Thymus (tissue), 11 donors: ENCODE data around the gene RPLP1. TPM values are rescaled to one million over a fixed set of nuclear protein-coding genes. Genes with fewer than 3 reads are reported as not detected.
A peak's percentile ranks its signal among the peaks of the same experiment; 100 is the strongest.

Experiments
- DNase-seq, 9 donors: peaks; one replicate each; pipeline ENCODE4 v3.0.0-alpha.2; 2013; ENCODE audit warnings: low spot score in 9 of 9, low read depth in 6 of 9, missing footprints in 1 of 9
- H3K27ac ChIP-seq, 2 donors: one replicate each; pipeline ENCODE4 v1.5.1; 2013; ENCODE audit warnings: control low read depth in 1 of 2, low read depth in 1 of 2, low read length in 1 of 2, mild to moderate bottlenecking in 1 of 2, moderate library complexity in 1 of 2
- H3K27me3 ChIP-seq, 2 donors: one replicate each; pipeline ENCODE4 v1.5.1; 2013; ENCODE audit warnings: low read length in 1 of 2; ENCODE audit not compliant: control insufficient read depth in 2 of 2, insufficient read depth in 1 of 2
- H3K36me3 ChIP-seq, 2 donors: one replicate each; pipeline ENCODE4 v1.5.1; 2013; ENCODE audit warnings: low read length in 1 of 2, mild to moderate bottlenecking in 1 of 2, moderate library complexity in 1 of 2; ENCODE audit not compliant: control insufficient read depth in 2 of 2, insufficient read depth in 2 of 2
- H3K4me1 ChIP-seq, 2 donors: one replicate each; pipeline ENCODE4 v1.5.1; 2013; ENCODE audit warnings: low read length in 2 of 2; ENCODE audit not compliant: control insufficient read depth in 2 of 2, insufficient read depth in 2 of 2
- H3K4me3 ChIP-seq, 2 donors: one replicate each; pipeline ENCODE4 v1.5.1; 2013; ENCODE audit warnings: low read length in 2 of 2, control low read depth in 1 of 2, mild to moderate bottlenecking in 1 of 2
- H3K9me3 ChIP-seq, 2 donors: one replicate each; pipeline ENCODE4 v1.5.1; 2013; ENCODE audit warnings: low read length in 1 of 2, mild to moderate bottlenecking in 1 of 2; ENCODE audit not compliant: control insufficient read depth in 2 of 2, insufficient read depth in 1 of 2
- WGBS: extraction: QIAGEN DNeasy Blood & Tissue Kit; methylation state at CpG from one replicate; pipeline ENCODE4 v1.1.7; 2013; 5-methylcytosine and 5-hydroxymethylcytosine counted together
- polyA plus RNA-seq: library from polyadenylated mRNA; stranded (reverse); fragments of 200-250 nt; gene quantifications from one replicate; pipeline ENCODE4 v1.2.3, GENCODE V29; 2013
- total RNA-seq: library from RNA; stranded (reverse); fragments of 120-200 nt; gene quantifications from one replicate; pipeline ENCODE4 v1.2.4, GENCODE V29; 2013
- donor health status: healthy.

Gene RPLP1
- total and polyA plus RNA-seq, 2 donors: 883 to 2,341 TPM

DNA sequence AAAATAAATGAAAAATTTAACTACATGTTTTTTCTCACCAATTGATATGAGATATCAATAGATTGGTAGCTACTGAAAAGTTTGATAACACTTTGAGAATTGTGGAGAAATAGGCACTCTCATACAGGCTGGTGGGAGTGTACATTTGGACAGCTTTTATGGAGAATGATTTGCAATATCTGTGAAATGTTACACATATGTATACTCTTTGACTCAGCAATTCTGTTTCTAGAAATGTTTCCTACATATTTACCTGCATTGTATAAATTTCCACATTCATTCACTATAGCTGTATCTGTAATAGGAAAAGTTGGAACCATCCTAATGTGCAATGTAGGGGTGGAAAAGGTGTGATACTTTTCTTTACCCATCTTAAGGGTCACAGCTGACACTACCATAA, 40.3 kb upstream of the RPLP1 start:
- peaks cover 0 to 2% of the 10 kb centered on the region in 2 donors for H3K27me3 ChIP-seq
- H3K4me1 ChIP-seq: peaks cover 3 to 4% of the 10 kb centered on the region in 2 donors
- no peak overlapping the region for H3K4me3 ChIP-seq

DNA sequence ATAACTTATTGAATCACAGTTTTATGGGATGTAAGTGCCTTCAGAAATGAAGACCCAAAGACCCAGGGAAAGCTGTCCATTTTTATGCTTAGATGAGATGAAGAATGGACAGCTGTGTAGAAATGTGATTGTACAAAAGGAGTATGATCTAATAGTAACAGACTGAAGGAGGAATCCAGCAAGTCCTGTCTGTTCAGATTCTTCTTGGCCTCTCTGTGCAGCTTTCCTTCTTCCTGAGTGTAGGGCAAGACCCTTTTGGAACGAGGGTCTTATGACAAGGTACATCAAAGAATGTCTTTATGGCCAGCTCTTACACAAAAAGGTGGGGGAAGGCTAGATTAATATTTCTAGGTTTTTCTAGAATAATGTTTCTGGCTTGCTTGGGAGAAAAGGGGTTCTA, 39.9 kb upstream of the RPLP1 start:
- 85% methylated on average over 1 of the region's 1 CpG for WGBS
- Histone ChIP-seq H3K4me1 (peaks cover 3 to 4% of the 10 kb centered on the region in 2 donors), H3K9me3 (peaks cover 0 to 1% of the 10 kb centered on the region in 2 donors), H3K36me3 (peaks cover 0 to 5% of the 10 kb centered on the region in 2 donors), H3K4me3 (no peak overlapping the region), H3K27me3 (peaks cover 0 to 2% of the 10 kb centered on the region in 2 donors), H3K27ac (no peak overlapping the region)
- no peak for DNase-seq

More for the DNA sequence above, 40.3 kb upstream of the RPLP1 start:
- Histone ChIP-seq H3K36me3 (peaks cover 0 to 2% of the 10 kb centered on the region in 2 donors), H3K27ac (no peak overlapping the region), H3K9me3 (peaks cover 0 to 1% of the 10 kb centered on the region in 2 donors)
- no peak for DNase-seq

GRCh38 chr15:69413822-69414700, 38.6 kb upstream of the RPLP1 start, which contains the start of gene KIF23:
KIF23 (plus strand) TSS chr15:69414349; CDS start chr15:69414466, 117 bp downstream.
- H3K4me3 ChIP-seq: peak within 1 kb of the TSS; percentile 71 to 79
- H3K27ac ChIP-seq: peak within 1 kb of the TSS in 1 of 2 donors; percentile 47
- H3K9me3 ChIP-seq: peaks cover 0 to 1% of the 10 kb centered on the region in 2 donors
- peak; percentile 84 to 97 (median 93) for DNase-seq
- 2% methylated on average over 78 of the region's 78 CpGs for WGBS
- peaks cover 0 to 2% of the 10 kb centered on the region in 2 donors for H3K27me3 ChIP-seq
- H3K36me3 ChIP-seq: peaks cover 10 to 19% of the 10 kb centered on the region in 2 donors
- peaks cover 3 to 4% of the 10 kb centered on the region in 2 donors for H3K4me1 ChIP-seq

DNA sequence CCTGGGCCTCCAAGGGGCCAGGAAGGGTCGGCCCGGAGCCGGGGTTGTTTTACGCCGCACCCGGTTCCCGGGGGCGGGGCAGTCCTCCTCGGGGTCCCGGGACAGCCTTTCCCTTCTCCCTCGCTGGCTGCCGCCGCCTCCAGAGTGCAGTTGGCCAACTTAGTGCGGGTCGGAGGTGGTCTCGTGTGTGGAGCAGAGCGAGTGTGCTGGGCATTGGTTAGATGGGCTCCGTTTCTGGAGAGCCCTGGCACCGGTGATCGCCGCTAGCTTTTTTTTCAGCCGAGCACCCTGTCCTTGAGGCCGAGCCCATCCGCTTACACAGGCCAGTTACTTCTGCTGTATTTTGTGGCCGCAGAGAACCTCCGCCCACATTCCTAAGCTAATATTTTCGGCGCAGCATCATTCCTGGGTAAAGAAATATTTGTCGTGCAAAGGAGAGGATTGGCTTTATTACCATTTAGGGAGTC, 37.9 kb upstream of the RPLP1 start:
- Histone ChIP-seq H3K27me3 (peaks cover 0 to 2% of the 10 kb centered on the region in 2 donors), H3K27ac (no peak overlapping the region), H3K4me3 (peak overlapping the region; percentile 71 to 79), H3K4me1 (peaks cover 3 to 4% of the 10 kb centered on the region in 2 donors), H3K36me3 (peaks cover 14 to 23% of the 10 kb centered on the region in 2 donors), H3K9me3 (peaks cover 0 to 1% of the 10 kb centered on the region in 2 donors)
- WGBS: under 1% methylated on average over 29 of the region's 29 CpGs
- DNase-seq: peak in 1 of 9 donors; percentile 19

- WGBS: 70% methylated on average over 3 of the region's 3 CpGs
- H3K9me3 ChIP-seq: peaks cover 0 to 1% of the 10 kb centered on the region in 2 donors
- peaks cover 3 to 4% of the 10 kb centered on the region in 2 donors for H3K4me1 ChIP-seq
- peaks cover 0 to 2% of the 10 kb centered on the region in 2 donors for H3K27me3 ChIP-seq
- H3K27ac ChIP-seq: no peak overlapping the region
- H3K36me3 ChIP-seq: peaks cover 14 to 23% of the 10 kb centered on the region in 2 donors
- peak overlapping the region; percentile 71 to 79 for H3K4me3 ChIP-seq
- no peak for DNase-seq
These were observed 37.2 kb upstream of the RPLP1 start for GRCh38 chr15:69415381-69415780.

DNA sequence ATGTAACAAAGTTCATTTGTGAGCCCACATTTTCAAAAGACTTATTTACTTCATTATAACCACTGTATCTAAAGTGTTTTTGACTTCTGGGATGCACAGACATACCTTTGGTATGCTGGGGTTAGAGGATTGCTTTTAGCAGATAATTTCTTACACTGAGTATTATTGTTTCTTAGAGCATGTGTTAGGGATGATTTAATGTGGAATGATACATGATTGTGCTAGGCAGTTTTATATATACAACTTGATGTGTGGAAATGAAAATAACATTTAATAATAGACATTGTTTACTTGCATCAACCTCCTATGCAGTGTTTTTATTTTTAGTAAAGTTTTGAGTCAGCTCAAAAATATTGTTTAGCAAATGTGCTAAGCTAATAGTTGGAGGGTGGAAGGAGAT, 35.0 kb upstream of the RPLP1 start:
- Histone ChIP-seq H3K4me1 (peaks cover 3 to 4% of the 10 kb centered on the region in 2 donors), H3K9me3 (peaks cover 0 to 1% of the 10 kb centered on the region in 2 donors), H3K36me3 (peaks cover 14 to 38% of the 10 kb centered on the region in 2 donors), H3K27ac (no peak overlapping the region), H3K27me3 (peaks cover 0 to 2% of the 10 kb centered on the region in 2 donors), H3K4me3 (no peak overlapping the region)
- no peak for DNase-seq

DNA sequence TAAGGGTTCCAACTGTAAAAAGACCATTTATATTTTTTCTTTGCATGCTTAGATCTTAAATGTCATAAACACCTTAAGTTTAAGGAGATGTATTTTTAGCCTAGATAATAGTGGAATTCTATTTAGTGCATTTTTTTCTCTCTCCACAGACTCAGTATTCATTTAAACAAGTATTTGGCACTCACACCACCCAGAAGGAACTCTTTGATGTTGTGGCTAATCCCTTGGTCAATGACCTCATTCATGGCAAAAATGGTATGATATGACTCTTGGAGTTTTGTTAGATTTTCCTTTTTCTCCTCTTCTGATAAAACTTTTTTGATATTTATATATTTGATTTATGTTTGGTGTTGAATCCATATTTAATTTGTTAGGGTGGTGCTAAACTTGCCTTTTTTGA, 31.1 kb upstream of the RPLP1 start:
- no peaks in the 10 kb centered on the region for H3K9me3 ChIP-seq
- DNase-seq: no peak
- H3K4me3 ChIP-seq: no peak overlapping the region
- H3K4me1 ChIP-seq: no peaks in the 10 kb centered on the region
- no peaks in the 10 kb centered on the region for H3K27me3 ChIP-seq
- peaks cover 27 to 60% of the 10 kb centered on the region in 2 donors for H3K36me3 ChIP-seq
- H3K27ac ChIP-seq: no peak overlapping the region

DNA sequence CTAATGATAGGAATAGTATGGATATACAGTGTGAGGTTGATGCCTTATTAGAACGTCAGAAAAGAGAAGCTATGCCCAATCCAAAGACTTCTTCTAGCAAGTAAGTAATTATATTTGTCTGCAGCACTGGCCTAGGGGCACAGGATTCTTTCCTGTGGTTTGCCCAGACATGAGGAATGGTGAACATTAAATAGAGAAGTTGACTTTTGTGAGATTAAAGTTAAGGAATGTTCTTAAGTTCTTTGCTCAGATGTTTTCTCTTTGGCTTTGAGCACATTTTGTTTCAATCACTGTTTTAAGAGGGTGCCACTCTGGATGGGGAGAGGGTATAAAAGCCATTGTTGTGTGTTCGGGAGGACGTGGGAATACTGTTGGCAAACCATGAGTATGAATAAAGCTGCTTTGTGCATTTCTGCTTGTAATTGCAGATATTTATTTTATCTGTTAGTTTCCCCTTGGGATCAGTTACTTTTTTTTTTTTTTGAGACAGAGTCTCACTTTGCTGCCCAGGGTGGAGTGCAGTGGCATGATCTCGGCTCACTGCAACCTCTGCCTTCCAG, 30.2 kb upstream of the RPLP1 start:
- Histone ChIP-seq H3K4me3 (no peak overlapping the region), H3K36me3 (peaks cover 28 to 66% of the 10 kb centered on the region in 2 donors), H3K4me1 (no peaks in the 10 kb centered on the region), H3K27me3 (no peaks in the 10 kb centered on the region), H3K9me3 (no peaks in the 10 kb centered on the region), H3K27ac (no peak overlapping the region)
- no peak for DNase-seq
- 96% methylated on average over 4 of the region's 4 CpGs for WGBS

DNA sequence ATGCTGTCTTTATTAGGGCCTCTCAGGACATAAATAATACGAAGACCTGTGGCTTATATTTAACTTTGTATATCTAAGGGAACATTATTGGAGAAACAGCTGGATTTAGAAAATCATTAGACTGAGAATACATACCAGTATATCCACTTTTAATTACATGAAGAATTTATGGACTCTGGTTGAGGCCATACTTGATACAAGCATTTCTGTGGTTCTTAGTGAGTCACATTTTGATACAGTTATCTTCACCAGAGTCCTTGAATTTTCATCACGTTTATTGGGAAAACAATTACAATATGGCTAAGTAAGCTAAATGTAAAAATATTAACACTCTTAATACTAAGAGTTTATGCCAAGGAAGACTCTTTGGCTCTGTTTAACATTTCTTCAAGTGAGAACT, 28.6 kb upstream of the RPLP1 start:
- peaks cover 19 to 63% of the 10 kb centered on the region in 2 donors for H3K36me3 ChIP-seq
- H3K27ac ChIP-seq: no peak overlapping the region
- 98% methylated on average over 2 of the region's 2 CpGs for WGBS
- H3K27me3 ChIP-seq: no peaks in the 10 kb centered on the region
- no peak overlapping the region for H3K4me3 ChIP-seq
- H3K4me1 ChIP-seq: no peaks in the 10 kb centered on the region
- no peaks in the 10 kb centered on the region for H3K9me3 ChIP-seq
- DNase-seq: no peak
